HUES6 (cell line): ENCODE data around the gene PHLPP2.
A peak's percentile ranks its signal among the peaks of the same experiment; 100 is the strongest.

ENCODE experiments used
- H3K27ac ChIP-seq: 2 replicates; pipeline ENCODE4 v1.7.0; 2013; ENCODE audit warnings: low read depth, mild to moderate bottlenecking, low read length, inconsistent platforms
- H3K27me3 ChIP-seq: 2 replicates; pipeline ENCODE4 v1.6.1; 2013; ENCODE audit warnings: low read length; ENCODE audit not compliant: control insufficient read depth, insufficient read depth
- H3K36me3 ChIP-seq: 2 replicates; pipeline ENCODE4 v1.6.1; 2013; ENCODE audit warnings: low read length; ENCODE audit not compliant: control insufficient read depth, insufficient read depth
- H3K4me1 ChIP-seq: 2 replicates; pipeline ENCODE4 v1.6.1; 2013; ENCODE audit warnings: low read length; ENCODE audit not compliant: control insufficient read depth, insufficient read depth
- H3K4me3 ChIP-seq: 2 replicates; pipeline ENCODE4 v1.5.1; 2013; ENCODE audit warnings: low read depth, low read length
- H3K9ac ChIP-seq: one replicate; pipeline ENCODE4 v1.6.1; 2013; ENCODE audit warnings: mild to moderate bottlenecking, low read length
- H3K9me3 ChIP-seq: 2 replicates; pipeline ENCODE4 v1.6.1; 2013; ENCODE audit warnings: low read depth, low read length; ENCODE audit not compliant: control insufficient read depth, insufficient read depth

Gene PHLPP2

DNA sequence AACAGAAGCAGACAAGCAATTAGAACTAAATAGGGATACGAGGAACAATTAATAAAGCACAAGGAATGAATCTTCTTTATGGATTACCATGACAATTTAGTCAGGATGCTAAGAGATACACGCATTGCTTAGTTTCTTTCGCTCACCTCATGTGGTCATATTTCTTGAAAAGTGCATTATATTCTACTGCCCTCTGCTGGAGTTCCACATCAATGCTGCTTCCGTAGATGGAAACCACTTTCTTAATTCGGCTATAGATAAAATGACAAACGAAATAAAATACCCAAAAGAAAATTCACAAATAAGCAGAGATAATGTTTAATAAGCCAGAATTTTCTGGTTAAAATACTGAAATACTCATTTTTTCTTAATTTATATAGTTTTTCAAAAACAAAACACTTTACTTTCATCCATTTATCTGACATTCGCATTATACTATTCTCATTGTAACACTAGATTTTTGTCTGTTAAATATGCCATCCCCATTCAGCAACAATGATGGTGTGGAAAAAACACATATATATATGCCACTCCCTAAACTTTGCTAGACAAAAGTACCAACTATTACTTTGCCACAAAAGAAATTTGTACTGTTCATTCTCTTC lies 22.0 kb upstream of the PHLPP2 start:
- H3K4me3 ChIP-seq: no peak overlapping the region
- H3K9me3 ChIP-seq: no peaks in the 10 kb centered on the region
- no peak overlapping the region for H3K9ac ChIP-seq
- no peaks in the 10 kb centered on the region for H3K4me1 ChIP-seq
- H3K27me3 ChIP-seq: no peaks in the 10 kb centered on the region
- no peak overlapping the region for H3K27ac ChIP-seq
- peaks cover 66% of the 10 kb centered on the region for H3K36me3 ChIP-seq

DNA sequence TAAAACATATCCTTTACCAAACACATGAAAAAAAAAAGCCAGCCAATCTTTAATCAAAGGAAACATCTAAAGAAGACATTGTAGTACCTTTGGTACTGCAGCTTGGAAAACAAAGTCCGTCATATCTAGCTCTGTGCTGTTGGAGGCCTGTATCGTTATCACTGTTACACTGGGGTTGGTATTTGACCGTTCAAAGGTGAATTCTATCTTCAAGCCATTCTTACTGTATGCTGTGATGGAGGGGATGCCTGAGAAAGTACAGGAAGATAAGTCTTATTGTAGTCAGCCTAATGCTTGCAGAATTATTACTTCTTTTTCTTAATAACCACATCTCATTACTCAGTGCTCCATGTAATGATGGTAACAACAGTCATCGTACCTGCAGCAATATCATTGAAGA lies 14.4 kb upstream of the PHLPP2 start:
- H3K36me3 ChIP-seq: peaks cover 72% of the 10 kb centered on the region
- H3K9me3 ChIP-seq: no peaks in the 10 kb centered on the region

GRCh38 chr16:71737501-71737900 lies 13.0 kb upstream of the PHLPP2 start:
- H3K27me3 ChIP-seq: no peaks in the 10 kb centered on the region

More for the DNA sequence above, 14.4 kb upstream of the PHLPP2 start:
- Histone ChIP-seq H3K27ac (no peak overlapping the region), H3K9ac (no peak overlapping the region), H3K4me1 (no peaks in the 10 kb centered on the region), H3K27me3 (no peaks in the 10 kb centered on the region), H3K4me3 (no peak overlapping the region)

DNA sequence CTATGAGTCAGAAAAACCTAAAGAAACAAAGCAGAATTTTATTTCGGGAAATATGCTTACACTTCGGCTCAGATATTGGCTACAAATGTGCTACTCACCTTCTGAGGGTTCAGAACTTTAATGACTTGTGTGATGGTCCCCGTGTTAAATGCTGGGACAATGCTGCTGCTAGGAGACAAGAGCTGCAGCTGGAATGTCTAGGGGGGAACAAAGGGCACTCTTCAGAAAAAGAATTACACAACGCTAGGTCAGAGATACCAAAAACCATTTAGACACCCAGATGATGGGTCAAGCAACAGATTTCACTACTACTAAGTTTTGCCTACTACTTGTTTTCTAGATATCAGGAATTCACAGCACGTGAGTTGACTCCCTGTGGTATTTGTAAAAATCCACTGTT lies 10.0 kb upstream of the PHLPP2 start:
- Histone ChIP-seq H3K27ac (no peak overlapping the region), H3K27me3 (no peaks in the 10 kb centered on the region), H3K36me3 (peaks cover 85% of the 10 kb centered on the region), H3K4me3 (no peak overlapping the region), H3K9ac (no peak overlapping the region), H3K4me1 (no peaks in the 10 kb centered on the region; the same call in 1 of the 2 replicates), H3K9me3 (no peaks in the 10 kb centered on the region)

More at GRCh38 chr16:71737501-71737900, 13.0 kb upstream of the PHLPP2 start:
- no peaks in the 10 kb centered on the region for H3K4me1 ChIP-seq
- H3K9ac ChIP-seq: no peak overlapping the region
- H3K36me3 ChIP-seq: peaks cover 76% of the 10 kb centered on the region
- no peak overlapping the region for H3K27ac ChIP-seq
- H3K4me3 ChIP-seq: no peak overlapping the region
- H3K9me3 ChIP-seq: no peaks in the 10 kb centered on the region

DNA sequence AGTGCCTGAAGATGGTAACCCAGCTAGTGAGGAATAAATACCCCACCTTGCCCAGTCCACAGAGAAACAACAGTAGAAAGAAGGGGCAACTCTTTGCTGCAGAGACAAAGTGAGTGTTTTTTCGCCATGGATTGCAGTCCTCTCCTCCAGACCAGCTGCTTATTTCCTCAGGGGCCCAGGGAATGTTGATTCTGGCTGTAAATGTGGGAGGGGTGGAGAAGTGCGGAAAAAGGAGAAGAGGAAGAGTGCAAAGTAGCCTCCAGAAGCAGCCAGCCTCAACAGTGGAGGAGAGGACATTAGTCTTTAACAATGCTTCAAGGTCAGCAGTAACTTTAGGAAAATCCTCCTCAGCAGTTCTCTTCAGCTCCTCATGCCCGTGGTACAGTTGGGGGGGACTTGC lies 8.1 kb upstream of the PHLPP2 start:
- Histone ChIP-seq H3K36me3 (peaks cover 68% of the 10 kb centered on the region), H3K4me1 (no peaks in the 10 kb centered on the region; the same call in 1 of the 2 replicates), H3K4me3 (no peak overlapping the region), H3K27me3 (no peaks in the 10 kb centered on the region), H3K9ac (no peak overlapping the region), H3K27ac (no peak overlapping the region), H3K9me3 (no peaks in the 10 kb centered on the region)

GRCh38 chr16:71727551-71728324 lies 3.2 kb upstream of the PHLPP2 start:
- Histone ChIP-seq H3K27ac (no peak overlapping the region), H3K4me1 (peaks cover 6% of the 10 kb centered on the region), H3K9me3 (no peaks in the 10 kb centered on the region), H3K9ac (no peak overlapping the region), H3K27me3 (peaks cover 17% of the 10 kb centered on the region), H3K36me3 (peaks cover 31% of the 10 kb centered on the region), H3K4me3 (no peak overlapping the region)

GRCh38 chr16:71726476-71727315 lies 2.2 kb upstream of the PHLPP2 start:
- Histone ChIP-seq H3K27me3 (peaks cover 17% of the 10 kb centered on the region), H3K36me3 (peaks cover 20% of the 10 kb centered on the region), H3K4me1 (peaks cover 6% of the 10 kb centered on the region), H3K4me3 (no peak overlapping the region), H3K9me3 (no peaks in the 10 kb centered on the region), H3K9ac (no peak overlapping the region), H3K27ac (no peak overlapping the region)

DNA sequence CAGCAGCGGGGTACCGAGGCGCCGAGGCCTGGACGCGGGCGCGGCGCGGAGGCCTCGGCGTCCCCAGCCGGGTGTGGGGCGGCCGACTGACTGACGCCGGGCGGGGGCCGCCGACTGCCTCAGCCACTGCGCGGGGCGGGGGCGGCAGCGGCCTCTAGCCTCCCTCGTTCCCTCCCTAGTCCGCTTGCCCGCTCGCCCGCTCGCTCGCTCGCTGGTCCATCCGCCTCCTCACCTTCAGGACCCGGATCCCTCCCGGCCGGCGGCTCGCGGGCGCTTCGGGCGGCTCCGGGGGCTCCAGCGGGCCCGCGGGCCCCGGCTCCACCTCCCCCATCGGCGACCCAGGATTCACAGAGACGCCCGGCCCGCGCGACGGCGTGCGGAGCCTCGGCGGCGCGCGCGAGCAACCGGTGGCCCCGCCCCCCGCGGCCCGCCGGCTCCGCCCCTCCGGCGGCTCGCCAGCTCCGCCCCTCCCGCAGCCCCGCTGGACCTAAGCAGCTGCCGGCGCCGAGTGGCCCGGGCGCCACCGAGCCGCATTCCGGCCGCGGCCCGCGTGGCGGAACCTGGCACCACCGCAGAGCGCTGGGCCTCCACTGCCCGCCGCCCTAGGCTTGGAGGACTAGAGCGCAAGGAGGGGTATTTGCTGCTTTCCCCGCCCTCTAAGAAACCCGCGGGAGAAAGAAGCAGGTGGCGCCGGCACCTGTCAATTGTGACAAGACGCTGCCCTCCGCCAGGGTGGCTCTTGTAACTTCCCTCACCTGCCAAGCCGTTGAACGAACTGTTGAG lies 773 bp downstream of the PHLPP2 start:
- Histone ChIP-seq H3K9ac (peak overlapping the region; percentile 88), H3K27me3 (peaks cover 17% of the 10 kb centered on the region), H3K27ac (peak overlapping the region; percentile 67; the same call in 1 of the 2 replicates), H3K4me1 (peaks cover 9% of the 10 kb centered on the region), H3K36me3 (0 out of 2 replicates have a peak, but pooled peaks cover 3% of the 10 kb centered on the region), H3K4me3 (peak overlapping the region; percentile 98), H3K9me3 (no peaks in the 10 kb centered on the region)

GRCh38 chr16:71722801-71723536 lies 1.5 kb downstream of the PHLPP2 start:
- Histone ChIP-seq H3K36me3 (0 out of 2 replicates have a peak, but pooled peaks cover 3% of the 10 kb centered on the region), H3K27ac (peak overlapping the region; percentile 67; the same call in 1 of the 2 replicates), H3K4me3 (peak overlapping the region; percentile 98), H3K9me3 (no peaks in the 10 kb centered on the region), H3K9ac (peak overlapping the region; percentile 88), H3K4me1 (peaks cover 9% of the 10 kb centered on the region), H3K27me3 (peaks cover 17% of the 10 kb centered on the region)
